GM21529 (cell line): Measurements from ENCODE around the gene GAGE12E.
"Not testable (repeated sequence)": the region's sequence is repeated elsewhere in the genome, so short reads cannot be mapped to it uniquely, and the experiment has no call there.

Experiments used
- ATAC-seq: cut with Tn5 transposase; IDR thresholded peaks from one replicate; pipeline ENCODE4 v1.9.1; 2021; ENCODE audit not compliant: unreplicated experiment

Gene GAGE12E, protein sequence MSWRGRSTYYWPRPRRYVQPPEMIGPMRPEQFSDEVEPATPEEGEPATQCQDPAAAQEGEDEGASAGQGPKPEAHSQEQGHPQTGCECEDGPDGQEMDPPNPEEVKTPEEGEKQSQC

DNA sequence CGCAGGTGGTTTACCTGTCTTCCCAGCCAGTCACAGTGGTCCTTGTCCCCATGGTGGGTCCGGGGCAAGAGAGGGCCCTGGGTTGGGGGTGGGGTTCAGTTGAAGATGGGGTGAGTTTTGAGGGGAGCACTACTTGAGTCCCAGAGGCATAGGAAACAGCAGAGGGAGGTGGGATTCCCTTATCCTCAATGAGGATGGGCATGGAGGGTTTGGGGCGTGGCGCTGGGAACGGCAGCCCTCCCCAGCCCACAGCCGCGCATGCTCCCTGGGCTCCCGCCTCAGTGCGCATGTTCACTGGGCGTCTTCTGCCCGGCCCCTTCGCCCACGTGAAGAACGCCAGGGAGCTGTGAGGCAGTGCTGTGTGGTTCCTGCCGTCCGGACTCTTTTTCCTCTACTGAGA, at the start of gene GAGE12E:
GAGE12E (plus strand) TSS at position 301 of the 400 bp plus-strand sequence. CDS start 1,155 bp downstream, outside the sequence.
- ATAC-seq = not testable (repeated sequence)

DNA sequence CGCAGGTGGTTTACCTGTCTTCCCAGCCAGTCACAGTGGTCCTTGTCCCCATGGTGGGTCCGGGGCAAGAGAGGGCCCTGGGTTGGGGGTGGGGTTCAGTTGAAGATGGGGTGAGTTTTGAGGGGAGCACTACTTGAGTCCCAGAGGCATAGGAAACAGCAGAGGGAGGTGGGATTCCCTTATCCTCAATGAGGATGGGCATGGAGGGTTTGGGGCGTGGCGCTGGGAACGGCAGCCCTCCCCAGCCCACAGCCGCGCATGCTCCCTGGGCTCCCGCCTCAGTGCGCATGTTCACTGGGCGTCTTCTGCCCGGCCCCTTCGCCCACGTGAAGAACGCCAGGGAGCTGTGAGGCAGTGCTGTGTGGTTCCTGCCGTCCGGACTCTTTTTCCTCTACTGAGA, 19.2 kb upstream of the GAGE12E start, which contains the start of gene GAGE12C:
GAGE12C (plus strand) TSS at position 301 of the 400 bp plus-strand sequence. CDS start 1,155 bp downstream, outside the sequence.
- not testable (repeated sequence) for ATAC-seq

DNA sequence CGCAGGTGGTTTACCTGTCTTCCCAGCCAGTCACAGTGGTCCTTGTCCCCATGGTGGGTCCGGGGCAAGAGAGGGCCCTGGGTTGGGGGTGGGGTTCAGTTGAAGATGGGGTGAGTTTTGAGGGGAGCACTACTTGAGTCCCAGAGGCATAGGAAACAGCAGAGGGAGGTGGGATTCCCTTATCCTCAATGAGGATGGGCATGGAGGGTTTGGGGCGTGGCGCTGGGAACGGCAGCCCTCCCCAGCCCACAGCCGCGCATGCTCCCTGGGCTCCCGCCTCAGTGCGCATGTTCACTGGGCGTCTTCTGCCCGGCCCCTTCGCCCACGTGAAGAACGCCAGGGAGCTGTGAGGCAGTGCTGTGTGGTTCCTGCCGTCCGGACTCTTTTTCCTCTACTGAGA, 9.7 kb upstream of the GAGE12E start, which contains the start of gene GAGE12D:
GAGE12D (plus strand) TSS at position 301 of the 400 bp plus-strand sequence. CDS start 1,155 bp downstream, outside the sequence.
- ATAC-seq = not testable (repeated sequence)

DNA sequence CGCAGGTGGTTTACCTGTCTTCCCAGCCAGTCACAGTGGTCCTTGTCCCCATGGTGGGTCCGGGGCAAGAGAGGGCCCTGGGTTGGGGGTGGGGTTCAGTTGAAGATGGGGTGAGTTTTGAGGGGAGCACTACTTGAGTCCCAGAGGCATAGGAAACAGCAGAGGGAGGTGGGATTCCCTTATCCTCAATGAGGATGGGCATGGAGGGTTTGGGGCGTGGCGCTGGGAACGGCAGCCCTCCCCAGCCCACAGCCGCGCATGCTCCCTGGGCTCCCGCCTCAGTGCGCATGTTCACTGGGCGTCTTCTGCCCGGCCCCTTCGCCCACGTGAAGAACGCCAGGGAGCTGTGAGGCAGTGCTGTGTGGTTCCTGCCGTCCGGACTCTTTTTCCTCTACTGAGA, 9.5 kb downstream of the GAGE12E start, which contains the start of gene GAGE12F:
GAGE12F (plus strand) TSS at position 301 of the 400 bp plus-strand sequence. CDS start 1,155 bp downstream, outside the sequence.
- ATAC-seq = not testable (repeated sequence)

DNA sequence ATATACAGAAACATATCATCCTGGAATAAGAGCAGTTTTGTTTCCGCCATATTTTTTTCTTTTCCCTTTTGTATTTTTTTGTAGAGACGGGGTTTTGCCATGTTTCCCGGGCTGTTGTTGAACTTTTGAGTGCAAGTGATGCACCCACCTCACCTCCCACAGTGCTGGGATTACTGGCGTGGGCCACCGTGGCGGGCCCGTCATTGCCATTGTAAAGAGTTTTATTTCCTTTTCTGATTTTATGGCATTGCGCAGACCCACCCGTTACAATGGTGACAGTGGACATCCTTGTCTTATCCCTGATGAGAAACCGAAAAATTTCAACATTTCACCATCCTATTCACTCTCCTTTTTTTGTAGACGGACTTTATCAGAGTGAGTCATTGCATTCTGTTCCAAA, 17.6 kb downstream of the GAGE12E start:
- not testable (repeated sequence) for ATAC-seq

DNA sequence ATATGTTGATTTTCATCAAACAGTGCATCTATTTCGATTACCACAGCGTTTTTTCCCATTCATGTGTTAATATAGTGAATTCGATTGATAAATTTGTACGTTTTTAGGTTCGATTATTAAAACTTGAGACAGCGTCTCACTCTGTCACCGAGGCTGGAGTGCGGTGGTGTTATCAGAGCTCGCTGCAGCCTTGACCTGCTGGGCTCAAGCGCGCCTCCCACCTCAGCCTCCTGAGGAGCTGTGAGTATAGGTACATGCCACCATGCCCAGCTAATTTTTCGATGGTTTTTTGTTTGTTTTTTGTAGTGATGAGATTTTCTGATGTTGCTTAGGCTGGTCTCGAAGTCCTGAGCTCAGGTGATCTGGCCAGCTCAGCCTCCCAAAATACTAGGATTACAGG, 18.1 kb downstream of the GAGE12E start:
- ATAC-seq = not testable (repeated sequence)

DNA sequence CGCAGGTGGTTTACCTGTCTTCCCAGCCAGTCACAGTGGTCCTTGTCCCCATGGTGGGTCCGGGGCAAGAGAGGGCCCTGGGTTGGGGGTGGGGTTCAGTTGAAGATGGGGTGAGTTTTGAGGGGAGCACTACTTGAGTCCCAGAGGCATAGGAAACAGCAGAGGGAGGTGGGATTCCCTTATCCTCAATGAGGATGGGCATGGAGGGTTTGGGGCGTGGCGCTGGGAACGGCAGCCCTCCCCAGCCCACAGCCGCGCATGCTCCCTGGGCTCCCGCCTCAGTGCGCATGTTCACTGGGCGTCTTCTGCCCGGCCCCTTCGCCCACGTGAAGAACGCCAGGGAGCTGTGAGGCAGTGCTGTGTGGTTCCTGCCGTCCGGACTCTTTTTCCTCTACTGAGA, 19.0 kb downstream of the GAGE12E start, which contains the start of gene GAGE12G:
GAGE12G (plus strand) TSS at position 301 of the 400 bp plus-strand sequence. CDS start 1,155 bp downstream, outside the sequence.
- ATAC-seq = not testable (repeated sequence)

DNA sequence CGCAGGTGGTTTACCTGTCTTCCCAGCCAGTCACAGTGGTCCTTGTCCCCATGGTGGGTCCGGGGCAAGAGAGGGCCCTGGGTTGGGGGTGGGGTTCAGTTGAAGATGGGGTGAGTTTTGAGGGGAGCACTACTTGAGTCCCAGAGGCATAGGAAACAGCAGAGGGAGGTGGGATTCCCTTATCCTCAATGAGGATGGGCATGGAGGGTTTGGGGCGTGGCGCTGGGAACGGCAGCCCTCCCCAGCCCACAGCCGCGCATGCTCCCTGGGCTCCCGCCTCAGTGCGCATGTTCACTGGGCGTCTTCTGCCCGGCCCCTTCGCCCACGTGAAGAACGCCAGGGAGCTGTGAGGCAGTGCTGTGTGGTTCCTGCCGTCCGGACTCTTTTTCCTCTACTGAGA, 28.6 kb downstream of the GAGE12E start, which contains the start of gene GAGE12H:
GAGE12H (plus strand) TSS at position 301 of the 400 bp plus-strand sequence. CDS start 1,155 bp downstream, outside the sequence.
- not testable (repeated sequence) for ATAC-seq

DNA sequence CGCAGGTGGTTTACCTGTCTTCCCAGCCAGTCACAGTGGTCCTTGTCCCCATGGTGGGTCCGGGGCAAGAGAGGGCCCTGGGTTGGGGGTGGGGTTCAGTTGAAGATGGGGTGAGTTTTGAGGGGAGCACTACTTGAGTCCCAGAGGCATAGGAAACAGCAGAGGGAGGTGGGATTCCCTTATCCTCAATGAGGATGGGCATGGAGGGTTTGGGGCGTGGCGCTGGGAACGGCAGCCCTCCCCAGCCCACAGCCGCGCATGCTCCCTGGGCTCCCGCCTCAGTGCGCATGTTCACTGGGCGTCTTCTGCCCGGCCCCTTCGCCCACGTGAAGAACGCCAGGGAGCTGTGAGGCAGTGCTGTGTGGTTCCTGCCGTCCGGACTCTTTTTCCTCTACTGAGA, 38.1 kb downstream of the GAGE12E start, which contains the start of gene GAGE2A:
GAGE2A (plus strand) TSS at position 301 of the 400 bp plus-strand sequence. CDS start 1,155 bp downstream, outside the sequence.
- not testable (repeated sequence) for ATAC-seq

DNA sequence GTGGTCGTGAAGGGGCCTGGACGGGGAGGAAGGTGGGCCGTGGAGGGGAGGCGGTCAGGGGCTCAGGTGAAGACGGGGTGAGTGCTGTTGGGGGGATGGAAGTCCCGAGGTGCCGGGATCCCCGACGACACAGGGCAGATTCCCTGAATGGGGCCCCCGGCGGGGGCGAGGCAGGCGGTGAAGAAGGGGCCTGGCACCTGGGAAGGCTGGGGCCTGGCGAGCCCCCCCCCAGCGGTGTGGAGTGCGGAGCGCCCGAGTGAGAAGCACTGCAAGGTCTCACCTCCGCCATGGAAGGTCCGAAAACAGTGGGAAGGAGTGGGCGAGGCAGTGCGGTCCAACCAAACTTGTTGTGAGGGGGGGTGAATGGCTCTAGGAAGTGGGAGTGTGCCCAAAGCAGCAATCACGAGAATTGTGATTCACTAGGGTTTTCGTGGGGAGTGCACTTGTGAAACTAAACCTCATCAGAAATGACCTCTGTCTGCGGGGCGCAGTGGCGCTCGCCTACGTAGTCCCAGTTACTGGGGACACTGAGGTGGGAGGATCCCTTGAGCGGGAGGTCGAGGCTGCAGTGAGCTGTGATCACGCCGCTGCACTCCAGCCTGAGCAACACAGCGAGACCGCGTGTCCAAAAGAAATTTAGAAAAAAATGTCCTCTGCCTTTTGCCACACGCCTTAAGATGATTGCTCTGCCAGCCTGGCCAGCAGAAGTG, 38.8 kb downstream of the GAGE12E start:
- ATAC-seq = not testable (repeated sequence)

DNA sequence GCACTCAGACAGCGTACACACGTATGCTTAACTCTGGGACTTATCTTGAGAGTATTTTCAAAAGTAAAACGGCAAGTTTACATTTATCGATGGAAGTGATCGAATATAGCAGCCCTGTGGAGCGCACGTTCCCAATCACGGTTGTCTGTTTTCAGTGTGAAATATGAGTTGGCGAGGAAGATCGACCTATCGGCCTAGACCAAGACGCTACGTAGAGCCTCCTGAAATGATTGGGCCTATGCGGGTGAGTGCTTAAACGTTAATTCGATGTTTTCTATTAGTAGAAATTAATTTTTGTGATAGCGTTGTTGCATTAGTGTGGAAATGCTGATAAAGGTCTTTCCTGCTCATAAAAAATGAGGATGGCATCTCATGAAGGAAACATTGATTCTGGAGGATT, 39.4 kb downstream of the GAGE12E start:
- ATAC-seq = not testable (repeated sequence)

DNA sequence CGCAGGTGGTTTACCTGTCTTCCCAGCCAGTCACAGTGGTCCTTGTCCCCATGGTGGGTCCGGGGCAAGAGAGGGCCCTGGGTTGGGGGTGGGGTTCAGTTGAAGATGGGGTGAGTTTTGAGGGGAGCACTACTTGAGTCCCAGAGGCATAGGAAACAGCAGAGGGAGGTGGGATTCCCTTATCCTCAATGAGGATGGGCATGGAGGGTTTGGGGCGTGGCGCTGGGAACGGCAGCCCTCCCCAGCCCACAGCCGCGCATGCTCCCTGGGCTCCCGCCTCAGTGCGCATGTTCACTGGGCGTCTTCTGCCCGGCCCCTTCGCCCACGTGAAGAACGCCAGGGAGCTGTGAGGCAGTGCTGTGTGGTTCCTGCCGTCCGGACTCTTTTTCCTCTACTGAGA, 47.6 kb downstream of the GAGE12E start, which contains the start of gene GAGE1:
GAGE1 (plus strand) TSS at position 301 of the 400 bp plus-strand sequence. CDS start 1,155 bp downstream, outside the sequence.
- ATAC-seq = not testable (repeated sequence)
